ENCODE results near the gene FBRS.
"Not testable (repeated sequence)": the region's sequence is repeated elsewhere in the genome, so short reads cannot be mapped to it uniquely, and the experiment has no call there.

The FBRS gene

GRCh38 chr16:30700491-30700890 is 42.3 kb downstream of the FBRS start:
- no peak for DNase-seq

GRCh38 chr16:30700971-30701370 is 42.7 kb downstream of the FBRS start:
- DNase-seq, result no peak

- not testable (repeated sequence) for DNase-seq
Observed at GRCh38 chr16:30703071-30703470, 44.8 kb downstream of the FBRS start.

GRCh38 chr16:30703971-30704370 is 45.7 kb downstream of the FBRS start:
- no peak for DNase-seq

- DNase-seq, result no peak
Observed at GRCh38 chr16:30706046-30706445, 47.8 kb downstream of the FBRS start.

- no peak for DNase-seq
Observed at GRCh38 chr16:30710971-30711370, 52.7 kb downstream of the FBRS start.

- no peak for DNase-seq
Observed at GRCh38 chr16:30711712-30712111, 53.5 kb downstream of the FBRS start.

- DNase-seq, result no peak
Observed at GRCh38 chr16:30715750-30716445, 57.7 kb downstream of the FBRS start.

- DNase-seq, result no peak
Observed at GRCh38 chr16:30720086-30720485, 61.9 kb downstream of the FBRS start.

Data from NCI-H345 (cell line).